MV-4-11 (cell line): ENCODE measurements around the gene PAX5.
"Not testable (repeated sequence)": the region's sequence is repeated elsewhere in the genome, so short reads cannot be mapped to it uniquely, and the experiment has no call there.

ENCODE experiments used
- DNase-seq: peaks from one replicate; lab custom pipeline; 2025; lab: John Stamatoyannopoulos, UW

The PAX5 gene

DNA sequence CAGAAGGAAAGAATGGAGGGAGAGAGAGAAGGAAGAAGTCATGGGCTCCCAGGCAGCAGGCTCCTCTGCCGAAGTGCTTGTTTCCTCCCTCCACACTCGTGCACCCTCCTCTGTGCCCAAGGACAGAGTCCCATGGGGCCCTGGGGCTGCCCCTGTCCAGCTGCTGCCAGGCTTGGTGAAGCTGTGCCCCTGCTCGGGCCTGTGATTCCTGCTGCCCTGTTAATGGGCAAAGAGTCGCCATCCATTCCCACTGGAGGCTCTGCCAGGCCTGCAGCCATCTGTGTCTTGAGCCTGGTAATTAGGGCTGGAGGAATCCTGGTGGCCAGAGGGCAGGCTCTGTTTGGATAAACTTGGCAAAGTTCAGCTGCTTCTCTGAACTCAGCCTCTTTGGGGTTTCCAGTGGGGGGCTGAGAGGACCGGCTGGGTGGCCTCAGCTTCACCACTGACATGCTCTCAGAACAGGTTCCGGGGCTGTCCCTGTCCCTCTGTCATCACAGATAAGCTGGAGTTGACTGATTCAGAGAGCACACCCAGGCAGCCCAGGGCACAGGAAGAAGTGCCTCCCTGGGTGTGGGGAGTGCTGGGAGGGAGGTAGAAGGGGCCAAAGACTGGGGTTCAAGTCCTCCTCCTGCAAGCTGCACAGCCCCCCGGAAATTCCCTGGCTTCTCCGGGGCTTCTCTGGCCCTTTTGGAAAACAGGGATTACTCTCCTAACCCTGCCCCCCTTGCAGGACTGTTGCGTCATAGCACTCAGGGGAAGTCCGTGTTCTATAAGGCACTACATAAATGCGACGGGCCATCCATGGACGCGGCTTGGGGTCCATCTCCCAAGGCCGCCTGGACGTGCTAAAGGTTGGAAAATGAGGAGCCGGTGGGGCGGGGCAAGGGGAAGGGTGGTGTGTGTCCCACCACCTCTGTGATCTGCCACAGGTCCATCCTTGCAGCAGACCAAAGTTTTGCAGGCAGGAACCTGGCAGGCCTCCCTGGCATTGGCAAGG lies 154.8 kb downstream of the PAX5 start:
- DNase-seq = no peak

- DNase-seq = peak; percentile 87
Measured at GRCh38 chr9:36877239-36877638, 156.8 kb downstream of the PAX5 start.

GRCh38 chr9:36876056-36876455 lies 158.0 kb downstream of the PAX5 start:
- no peak for DNase-seq

GRCh38 chr9:36874921-36875320 lies 159.1 kb downstream of the PAX5 start:
- peak; percentile 89 for DNase-seq

DNA sequence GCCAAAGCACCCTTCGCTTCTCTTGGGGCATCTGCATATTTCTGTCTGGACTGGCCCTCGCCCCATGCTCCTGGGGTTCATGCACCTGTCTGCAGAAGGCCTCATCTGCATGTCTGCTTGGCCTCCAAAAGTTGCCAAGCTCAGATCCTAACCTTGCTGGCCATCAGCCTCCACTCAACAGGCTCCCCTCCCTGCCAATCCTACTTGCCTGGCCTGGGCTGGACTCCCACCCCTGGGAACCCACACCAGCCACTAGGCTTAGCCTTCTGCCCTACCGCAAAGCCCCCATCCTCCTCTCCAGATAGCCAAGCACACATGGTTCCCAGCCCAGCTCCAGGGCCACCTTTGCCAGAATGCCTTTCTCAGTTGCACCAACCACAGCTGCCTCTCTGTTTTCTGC lies 159.8 kb downstream of the PAX5 start:
- no peak for DNase-seq

GRCh38 chr9:36873247-36873875 lies 160.7 kb downstream of the PAX5 start:
- DNase-seq = peak; percentile 22

DNA sequence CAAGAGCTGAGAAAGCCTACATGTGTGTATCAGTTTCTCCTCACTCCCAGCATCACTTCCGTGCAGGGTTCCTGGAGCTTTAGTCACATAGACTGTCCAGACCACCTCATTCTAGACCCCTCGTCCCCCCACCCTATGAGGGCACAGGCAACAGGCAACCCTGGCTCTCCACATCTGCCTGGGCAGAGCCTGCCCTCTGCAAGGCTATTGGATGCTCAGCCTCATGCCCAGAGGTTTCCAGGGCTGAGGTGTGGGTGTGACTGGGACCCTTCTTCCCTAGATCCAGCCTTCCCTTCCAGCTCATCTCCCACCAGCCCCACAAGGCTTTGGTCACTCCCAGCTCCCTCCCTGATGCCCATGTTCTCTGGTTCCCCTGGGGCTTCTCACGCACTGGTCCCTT lies 161.4 kb downstream of the PAX5 start:
- no peak for DNase-seq

DNA sequence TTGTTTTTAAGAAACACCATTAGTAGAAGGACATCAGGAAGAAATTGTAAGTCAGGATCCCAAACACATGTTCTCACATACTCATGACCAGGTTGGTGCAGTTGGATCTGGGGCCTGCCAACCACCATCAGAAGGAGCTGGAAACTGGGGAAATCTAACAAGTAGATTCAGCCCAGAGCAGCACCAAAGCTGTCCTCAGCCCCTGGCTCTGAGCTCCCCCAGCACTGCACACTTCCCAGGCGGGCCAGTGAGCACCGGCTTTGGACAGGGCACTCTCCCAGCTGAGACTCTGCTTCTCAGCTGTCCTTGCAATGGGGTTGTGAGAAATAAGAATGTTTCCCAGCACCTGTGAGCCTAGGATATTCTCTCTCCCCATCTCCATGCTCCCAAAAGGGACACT lies 162.5 kb downstream of the PAX5 start:
- no peak for DNase-seq

GRCh38 chr9:36870960-36871359 lies 163.1 kb downstream of the PAX5 start:
- no peak for DNase-seq

DNA sequence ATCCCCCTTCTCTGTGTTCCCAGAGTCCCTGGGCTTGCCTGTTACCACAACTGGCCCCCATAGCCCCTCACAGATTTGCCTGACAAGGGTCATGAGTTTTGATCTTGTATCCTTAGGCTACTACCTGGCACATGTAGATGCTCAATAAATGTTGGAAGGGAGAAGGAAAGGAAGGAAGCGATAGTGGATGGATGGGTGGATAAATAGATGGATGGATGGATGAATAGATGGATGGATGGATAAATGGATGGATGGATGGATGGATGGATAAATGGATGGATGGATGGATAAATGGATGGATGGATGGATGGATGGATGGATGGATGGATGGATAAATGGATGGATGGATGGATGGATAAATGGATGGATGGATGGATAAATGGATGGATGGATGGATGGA lies 164.5 kb downstream of the PAX5 start:
- DNase-seq = not testable (repeated sequence)

- no peak for DNase-seq
Measured at GRCh38 chr9:36868586-36869282, 165.3 kb downstream of the PAX5 start.

- DNase-seq = no peak
Measured at GRCh38 chr9:36867672-36868471, 166.2 kb downstream of the PAX5 start.

DNA sequence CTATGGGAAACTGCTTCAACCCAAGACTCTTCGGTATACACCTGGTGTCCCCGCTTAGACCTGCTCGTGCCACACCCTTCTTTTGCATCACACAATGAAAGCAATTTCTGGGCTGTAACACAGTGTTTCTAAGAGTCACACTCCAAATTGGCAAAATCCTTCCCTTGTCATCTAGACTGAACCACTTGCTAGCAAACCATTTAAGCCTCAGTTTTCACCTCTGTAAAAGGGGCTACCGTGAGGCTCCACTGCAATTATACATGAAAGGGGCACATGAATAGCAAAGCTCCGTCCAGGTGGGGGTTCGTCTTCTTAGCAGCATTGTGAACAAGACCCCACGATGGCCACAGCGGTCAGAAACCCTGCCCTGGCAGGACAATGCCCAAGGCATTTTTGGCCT lies 166.8 kb downstream of the PAX5 start:
- DNase-seq = no peak

GRCh38 chr9:36866840-36867239 lies 167.2 kb downstream of the PAX5 start:
- DNase-seq = no peak

DNA sequence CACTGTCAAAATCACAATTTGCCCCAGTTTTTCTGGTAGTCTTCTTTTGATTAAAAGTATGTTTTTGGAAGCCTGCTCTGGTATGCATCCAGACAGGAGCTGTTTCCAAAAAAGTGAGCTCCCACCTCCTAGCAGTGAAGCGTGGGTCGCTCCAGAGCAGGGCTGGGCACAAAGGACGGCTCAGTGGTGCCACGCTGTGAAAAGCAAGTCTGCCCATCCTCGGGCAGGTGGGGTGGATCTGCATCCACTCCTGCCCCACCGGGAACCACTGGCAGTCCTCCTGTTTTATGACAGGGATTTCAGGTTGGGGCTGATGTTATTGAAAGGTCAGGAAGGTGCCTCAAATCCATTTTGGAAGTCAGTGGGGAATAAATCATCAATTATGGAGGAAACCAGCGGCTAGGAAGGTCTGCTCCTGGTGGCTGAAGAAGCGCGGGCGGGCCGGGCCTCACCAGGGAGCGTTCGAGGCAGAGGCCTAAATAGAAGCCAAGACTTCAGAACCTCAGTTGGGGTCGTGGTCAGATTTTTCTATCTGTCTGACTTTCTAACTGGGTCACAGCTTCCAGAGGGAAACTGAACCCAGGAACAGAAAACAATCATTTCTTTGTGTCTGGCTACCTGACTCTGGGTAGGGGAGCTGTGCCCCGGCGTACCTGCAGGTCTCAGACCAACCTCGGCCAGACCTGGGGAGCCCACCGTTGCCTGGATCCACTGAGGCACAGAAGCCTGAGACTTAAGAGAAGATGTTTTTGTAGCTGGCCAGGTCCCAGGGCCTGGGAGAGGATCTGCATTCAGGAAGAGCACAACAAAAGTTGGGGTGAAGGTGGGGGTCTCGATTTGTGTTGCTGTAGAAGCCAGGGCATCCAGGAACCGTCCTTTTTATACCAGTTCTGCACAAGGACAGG lies 168.1 kb downstream of the PAX5 start:
- no peak for DNase-seq

GRCh38 chr9:36864491-36865410 lies 169.3 kb downstream of the PAX5 start:
- no peak for DNase-seq

- DNase-seq = peak; percentile 4
Measured at GRCh38 chr9:36862206-36863145, 171.6 kb downstream of the PAX5 start.

GRCh38 chr9:36861528-36862205 lies 172.4 kb downstream of the PAX5 start:
- DNase-seq = no peak
